GM19023 (cell line): ENCODE data around the gene MGAM2.

Experiments used
- ATAC-seq: cut with Tn5 transposase; IDR thresholded peaks from one replicate; pipeline ENCODE4 v1.9.1; 2021; ENCODE audit warnings: mild to moderate bottlenecking, moderate library complexity; ENCODE audit not compliant: unreplicated experiment

Gene MGAM2

DNA sequence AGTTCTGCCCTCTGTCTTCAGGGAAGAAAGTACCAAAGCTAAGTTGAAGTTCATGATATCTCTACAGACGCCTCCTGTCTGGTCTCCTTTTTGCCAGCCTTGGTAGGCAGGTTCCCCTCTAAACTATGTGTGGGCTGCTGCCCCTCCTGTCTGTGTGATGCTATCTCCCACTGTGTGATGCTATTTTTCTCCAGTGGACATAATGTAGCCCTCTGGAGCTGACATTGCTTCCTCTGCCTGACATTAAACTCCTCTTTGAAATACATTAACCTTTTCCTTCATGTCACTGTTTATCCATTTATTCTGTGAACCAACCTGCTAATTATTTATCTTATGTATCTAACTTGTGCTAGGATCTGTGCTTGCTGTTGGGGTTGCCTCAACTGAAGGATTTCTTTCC lies 146.4 kb downstream of the MGAM2 start, which contains the start of gene PRSS58:
PRSS58 (minus strand) TSS at position 101 of the 400 bp plus-strand sequence. CDS start 351 bp downstream, outside the sequence.
- no peak for ATAC-seq

DNA sequence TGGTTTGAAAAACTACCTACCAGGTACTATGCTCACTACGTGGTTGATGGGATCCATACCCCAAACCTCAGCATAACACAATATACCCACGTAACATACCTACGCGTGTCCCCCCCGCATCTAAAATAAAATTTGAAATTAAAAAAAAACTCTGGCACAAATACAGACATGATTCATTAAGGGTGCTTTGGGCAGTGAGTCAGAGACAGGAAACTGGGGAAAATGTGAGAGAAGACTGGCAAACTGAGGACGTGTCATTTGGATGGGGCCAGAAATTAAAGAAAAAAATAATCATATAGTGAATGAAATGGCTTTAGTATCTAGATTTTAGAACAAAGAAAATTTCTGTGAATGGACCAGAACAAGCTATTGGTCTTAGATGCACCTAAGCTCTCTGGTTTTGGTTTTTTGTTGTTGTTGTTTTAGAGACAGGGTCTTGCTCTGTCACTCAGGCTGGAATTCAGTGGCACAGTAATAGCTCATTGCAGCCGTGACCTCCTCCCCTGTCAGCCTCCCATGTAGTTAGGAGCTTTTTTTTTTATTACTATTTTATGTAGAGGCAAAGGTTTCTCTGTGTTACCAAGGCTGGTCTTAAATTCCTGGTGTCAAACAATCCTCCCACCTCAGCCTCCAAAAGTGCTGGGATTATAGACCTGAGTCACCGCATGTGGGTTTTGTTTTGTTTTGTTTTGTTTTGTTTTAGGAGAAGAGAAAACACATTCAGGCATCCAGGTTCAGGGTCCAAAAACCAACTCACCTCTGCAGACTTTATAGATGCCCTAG lies 152.3 kb downstream of the MGAM2 start:
- ATAC-seq: no peak
